Trophoblast cell (in vitro differentiated cells and primary cell): ENCODE measurements around the gene LIMCH1.

ENCODE experiments used
- DNase-seq, 2 donors: peaks; one replicate each; pipeline ENCODE4 v3.0.0-alpha.2; 2016
- H2AFZ ChIP-seq: 2 replicates; pipeline ENCODE4 v1.6.1; 2013; ENCODE audit warnings: low read length, moderate library complexity, mild to moderate bottlenecking; ENCODE audit not compliant: insufficient read depth, poor library complexity
- H2AK5ac ChIP-seq: 2 replicates; pipeline ENCODE4 v1.6.1; 2013; ENCODE audit warnings: mild to moderate bottlenecking, low read length
- H2BK120ac ChIP-seq: 2 replicates; pipeline ENCODE4 v1.6.1; 2013; ENCODE audit warnings: low read length, mild to moderate bottlenecking, moderate library complexity; ENCODE audit not compliant: insufficient read depth, poor library complexity
- H2BK12ac ChIP-seq: 2 replicates; pipeline ENCODE4 v1.6.1; 2013; ENCODE audit warnings: mild to moderate bottlenecking, low read length, moderate library complexity
- H2BK5ac ChIP-seq: 2 replicates; pipeline ENCODE4 v1.6.1; 2013; ENCODE audit warnings: low read length, low read depth, moderate library complexity, mild to moderate bottlenecking; ENCODE audit not compliant: poor library complexity
- H3K14ac ChIP-seq: 2 replicates; pipeline ENCODE4 v1.6.1; 2013; ENCODE audit warnings: mild to moderate bottlenecking, low read length
- H3K18ac ChIP-seq: 2 replicates; pipeline ENCODE4 v1.6.1; 2013; ENCODE audit warnings: mild to moderate bottlenecking, low read length
- H3K23ac ChIP-seq: 2 replicates; pipeline ENCODE4 v1.6.1; 2013; ENCODE audit warnings: low read length
- H3K27ac ChIP-seq: 2 replicates; pipeline ENCODE4 v1.5.1; 2013; ENCODE audit warnings: low read depth, mild to moderate bottlenecking, inconsistent platforms, low read length, moderate library complexity
- H3K27me3 ChIP-seq: 2 replicates; pipeline ENCODE4 v1.6.1; 2013; ENCODE audit warnings: inconsistent platforms, mild to moderate bottlenecking, low read length, moderate library complexity; ENCODE audit not compliant: insufficient read depth
- H3K36me3 ChIP-seq, 2 experiments: 1 replicate in 1 of 2; 2 replicates in 1 of 2; pipeline ENCODE4 v1.6.1; 2013; ENCODE audit warnings: low read length in 2 of 2, mild to moderate bottlenecking in 2 of 2, moderate library complexity in 1 of 2; ENCODE audit not compliant: insufficient read depth in 2 of 2, control insufficient read depth in 1 of 2
- H3K4ac ChIP-seq: 2 replicates; pipeline ENCODE4 v1.6.1; 2013; ENCODE audit warnings: low read depth, mild to moderate bottlenecking, low read length, moderate library complexity
- H3K4me1 ChIP-seq, 2 experiments: 1 replicate in 1 of 2; 2 replicates in 1 of 2; pipeline ENCODE4 v1.6.1; 2013; ENCODE audit warnings: low read length in 2 of 2, mild to moderate bottlenecking in 2 of 2, moderate library complexity in 1 of 2; ENCODE audit not compliant: insufficient read depth in 2 of 2, control insufficient read depth in 1 of 2
- H3K4me2 ChIP-seq: 2 replicates; pipeline ENCODE4 v1.6.1; 2013; ENCODE audit warnings: inconsistent platforms, mild to moderate bottlenecking, low read length, moderate library complexity
- H3K4me3 ChIP-seq: 2 replicates; pipeline ENCODE4 v1.5.1; 2013; ENCODE audit warnings: mild to moderate bottlenecking, low read depth, low read length, inconsistent platforms
- H3K79me1 ChIP-seq: one replicate; pipeline ENCODE4 v1.6.1; 2013; ENCODE audit warnings: low read length
- H3K79me2 ChIP-seq: 2 replicates; pipeline ENCODE4 v1.6.1; 2013; ENCODE audit warnings: low read length, mild to moderate bottlenecking; ENCODE audit not compliant: control insufficient read depth, insufficient read depth, poor library complexity
- H3K9ac ChIP-seq: 2 replicates; pipeline ENCODE4 v1.6.1; 2013; ENCODE audit warnings: mild to moderate bottlenecking, low read length
- H3K9me3 ChIP-seq: 2 replicates; pipeline ENCODE4 v1.6.1; 2013; ENCODE audit warnings: low read depth, mild to moderate bottlenecking, control low read depth, inconsistent platforms, low read length; ENCODE audit not compliant: insufficient read depth
- H4K12ac ChIP-seq: 2 replicates; pipeline ENCODE4 v1.6.1; 2013; ENCODE audit warnings: low read depth, mild to moderate bottlenecking, low read length, moderate library complexity
- H4K8ac ChIP-seq: 2 replicates; pipeline ENCODE4 v1.6.1; 2013; ENCODE audit warnings: low read depth, mild to moderate bottlenecking, low read length, moderate library complexity
- H4K91ac ChIP-seq: one replicate; pipeline ENCODE4 v1.6.1; 2013; ENCODE audit warnings: low read depth, mild to moderate bottlenecking, low read length, moderate library complexity
- WGBS: extraction: QIAGEN DNeasy Blood & Tissue Kit; methylation state at CpG from one replicate; pipeline ENCODE4 v1.1.7; 2013; ENCODE audit warnings: missing lambda C conversion rate; ENCODE audit not compliant: insufficient read length, insufficient coverage; ENCODE audit errors: extremely low coverage; 5-methylcytosine and 5-hydroxymethylcytosine counted together

Gene LIMCH1

DNA sequence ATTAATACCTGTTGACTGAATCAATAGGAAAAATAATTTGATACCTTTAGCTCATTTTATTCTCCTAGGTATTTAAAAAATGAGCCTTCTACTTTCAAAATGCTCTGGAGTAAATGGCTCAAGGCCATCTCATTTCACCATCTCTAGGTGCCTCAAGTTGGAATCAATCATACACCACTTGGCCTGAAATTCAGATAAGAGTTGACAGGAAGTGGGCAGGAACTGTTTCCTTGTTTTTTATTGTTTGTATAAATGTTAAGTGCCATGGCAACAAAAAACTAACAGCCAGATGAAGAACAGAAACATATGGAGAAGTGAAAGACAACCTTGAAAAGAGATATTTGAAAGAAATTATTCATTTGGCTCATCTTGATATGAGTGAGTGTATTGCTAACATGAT, 12.4 kb downstream of the LIMCH1 start:
- Histone ChIP-seq H3K9me3 (no peaks in the 10 kb centered on the region), H3K36me3 (no peaks in the 10 kb centered on the region), H2AK5ac (no peak overlapping the region), H2BK5ac (no peak overlapping the region), H3K9ac (no peak overlapping the region), H3K4me1 (no peaks in the 10 kb centered on the region), H4K8ac (no peak overlapping the region), H3K4ac (no peak overlapping the region), H3K14ac (no peak overlapping the region), H2AFZ (no peak overlapping the region), H2BK12ac (no peak overlapping the region), H3K27ac (no peak overlapping the region), H3K79me1 (no peaks in the 10 kb centered on the region), H2BK120ac (no peak overlapping the region), H3K4me3 (no peak overlapping the region), H3K27me3 (no peaks in the 10 kb centered on the region), H4K12ac (no peak overlapping the region), H3K23ac (no peak overlapping the region), H3K4me2 (no peak overlapping the region), H4K91ac (no peak overlapping the region), H3K18ac (no peak overlapping the region), H3K79me2 (no peaks in the 10 kb centered on the region)
- DNase-seq: no peak

DNA sequence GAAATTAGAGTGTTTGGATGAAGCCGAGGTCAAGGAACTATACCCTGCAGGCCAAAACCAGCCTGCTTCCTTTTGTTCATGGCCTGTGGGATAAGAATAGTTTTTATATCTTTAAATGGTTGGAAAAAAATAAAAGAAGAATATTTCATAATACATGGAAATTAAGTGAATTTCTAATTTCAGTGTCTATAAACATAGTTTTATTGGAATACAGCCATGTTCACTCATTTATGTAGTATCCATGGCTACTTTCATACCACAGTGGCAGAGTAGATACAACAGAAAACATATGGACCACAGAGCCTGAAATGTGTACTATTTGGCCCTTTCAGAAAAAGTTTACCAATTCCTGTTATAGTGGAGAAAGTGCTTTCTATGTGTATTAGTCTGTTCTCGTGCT, 13.6 kb downstream of the LIMCH1 start:
- no CpG with 5 or more reads among the region's 2 CpGs for WGBS
- H4K91ac ChIP-seq: no peak overlapping the region
- no peak overlapping the region for H3K18ac ChIP-seq
- H2AFZ ChIP-seq: no peak overlapping the region
- no peaks in the 10 kb centered on the region for H3K4me1 ChIP-seq
- DNase-seq: no peak
- H4K8ac ChIP-seq: no peak overlapping the region
- no peak overlapping the region for H3K4me2 ChIP-seq
- no peak overlapping the region for H3K9ac ChIP-seq
- H3K9me3 ChIP-seq: no peaks in the 10 kb centered on the region
- no peak overlapping the region for H4K12ac ChIP-seq
- H2BK120ac ChIP-seq: no peak overlapping the region
- no peak overlapping the region for H3K23ac ChIP-seq
- no peaks in the 10 kb centered on the region for H3K36me3 ChIP-seq
- no peaks in the 10 kb centered on the region for H3K79me1 ChIP-seq
- H3K14ac ChIP-seq: no peak overlapping the region
- H3K79me2 ChIP-seq: no peaks in the 10 kb centered on the region
- H2BK12ac ChIP-seq: no peak overlapping the region
- H2AK5ac ChIP-seq: no peak overlapping the region
- no peak overlapping the region for H2BK5ac ChIP-seq
- no peak overlapping the region for H3K27ac ChIP-seq
- no peaks in the 10 kb centered on the region for H3K27me3 ChIP-seq
- H3K4me3 ChIP-seq: no peak overlapping the region
- H3K4ac ChIP-seq: no peak overlapping the region

DNA sequence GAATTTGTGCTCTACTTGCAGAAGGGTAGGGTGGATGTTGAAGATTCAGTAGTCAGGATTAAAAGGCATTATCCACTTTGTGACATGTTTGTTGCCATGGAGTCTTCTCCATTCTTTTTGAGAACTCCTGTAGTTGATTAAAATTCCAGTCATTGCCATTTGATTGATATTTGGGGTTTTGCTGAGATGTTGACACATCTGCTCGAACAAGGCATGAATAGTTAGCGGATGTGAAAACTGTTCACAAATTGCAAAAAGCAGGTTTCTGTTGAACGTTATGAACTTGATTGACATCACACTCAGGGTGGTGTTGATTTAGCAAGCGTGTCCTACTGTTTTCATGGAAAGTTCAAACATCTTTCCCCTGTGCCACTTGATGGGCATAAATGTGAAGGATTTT, 16.9 kb downstream of the LIMCH1 start:
- H3K4me2 ChIP-seq: no peak overlapping the region
- H2BK12ac ChIP-seq: no peak overlapping the region
- no peaks in the 10 kb centered on the region for H3K79me1 ChIP-seq
- H2BK120ac ChIP-seq: no peak overlapping the region
- no peak for DNase-seq
- no peak overlapping the region for H4K12ac ChIP-seq
- no peak overlapping the region for H3K4ac ChIP-seq
- no peak overlapping the region for H3K14ac ChIP-seq
- H2AK5ac ChIP-seq: no peak overlapping the region
- H3K36me3 ChIP-seq: no peaks in the 10 kb centered on the region
- H3K4me1 ChIP-seq: no peaks in the 10 kb centered on the region
- H3K23ac ChIP-seq: no peak overlapping the region
- H3K27ac ChIP-seq: no peak overlapping the region
- no peaks in the 10 kb centered on the region for H3K9me3 ChIP-seq
- H4K8ac ChIP-seq: no peak overlapping the region
- H2BK5ac ChIP-seq: no peak overlapping the region
- H3K27me3 ChIP-seq: no peaks in the 10 kb centered on the region
- no peaks in the 10 kb centered on the region for H3K79me2 ChIP-seq
- no peak overlapping the region for H3K18ac ChIP-seq
- H3K9ac ChIP-seq: no peak overlapping the region
- no peak overlapping the region for H2AFZ ChIP-seq
- no peak overlapping the region for H4K91ac ChIP-seq
- no peak overlapping the region for H3K4me3 ChIP-seq
- WGBS: no CpG with 5 or more reads among the region's 4 CpGs

GRCh38 chr4:41556526-41556925, 18.6 kb downstream of the LIMCH1 start:
- WGBS: no CpG with 5 or more reads among the region's 1 CpG
- Histone ChIP-seq H3K79me1 (peaks cover 2% of the 10 kb centered on the region), H4K91ac (no peak overlapping the region), H3K4me2 (no peak overlapping the region), H3K18ac (no peak overlapping the region), H3K27me3 (no peaks in the 10 kb centered on the region), H2BK12ac (no peak overlapping the region), H2AFZ (no peak overlapping the region), H4K8ac (no peak overlapping the region), H3K9ac (no peak overlapping the region), H4K12ac (no peak overlapping the region), H3K36me3 (no peaks in the 10 kb centered on the region), H3K14ac (no peak overlapping the region), H2BK5ac (no peak overlapping the region), H3K4me3 (no peak overlapping the region), H3K4ac (no peak overlapping the region), H3K23ac (no peak overlapping the region), H3K79me2 (no peaks in the 10 kb centered on the region), H3K4me1 (peaks cover 0 to 4% of the 10 kb centered on the region in 2 experiments), H2AK5ac (no peak overlapping the region), H2BK120ac (no peak overlapping the region), H3K27ac (no peak overlapping the region), H3K9me3 (no peaks in the 10 kb centered on the region)
- DNase-seq: no peak
